Central memory CD8-positive, alpha-beta T cell (primary cell): ENCODE measurements around the gene C18orf32.
"Not testable (repeated sequence)": the region's sequence is repeated elsewhere in the genome, so short reads cannot be mapped to it uniquely, and the experiment has no call there.

Source experiments
- ATAC-seq: fragments of 150-1000 bp; cut with Tn5 transposase; replicated peaks from 2 replicates; pipeline ENCODE4 v1.10.0; 2022; ENCODE audit warnings: mild to moderate bottlenecking, moderate FRiP score, moderate number of reproducible peaks; ENCODE audit not compliant: poor library complexity, severe bottlenecking; ENCODE audit errors: extremely low read depth
- DNase-seq, 2 donors: peaks; one replicate each; pipeline ENCODE4 v3.0.0; 2021; ENCODE audit warnings: low spot score in 2 of 2
- H3K27ac Mint-ChIP-seq: one replicate; pipeline ENCODE4 v1.8.0; 2022; ENCODE audit warnings: low read depth, mild to moderate bottlenecking, moderate library complexity, mixed read lengths
- H3K27me3 Mint-ChIP-seq: one replicate; pipeline ENCODE4 v1.8.0; 2022; ENCODE audit warnings: mixed read lengths
- H3K36me3 Mint-ChIP-seq: one replicate; pipeline ENCODE4 v1.8.0; 2022; ENCODE audit warnings: mild to moderate bottlenecking, moderate library complexity, mixed read lengths; ENCODE audit not compliant: insufficient read depth
- H3K4me1 Mint-ChIP-seq: one replicate; pipeline ENCODE4 v1.8.0; 2022; ENCODE audit warnings: mixed read lengths
- H3K4me3 Mint-ChIP-seq: one replicate; pipeline ENCODE4 v1.8.0; 2022; ENCODE audit warnings: mild to moderate bottlenecking, moderate library complexity, mixed read lengths
- H3K9me3 Mint-ChIP-seq: one replicate; pipeline ENCODE4 v1.8.0; 2022; ENCODE audit warnings: mixed read lengths

The C18orf32 gene

GRCh38 chr18:49486953-49487710, at the start of gene C18orf32:
Gene C18orf32, minus strand, starts transcription at chr18:49487234. Its CDS starts 3,486 bp downstream, at chr18:49483748.
- Mint-ChIP-seq H3K4me3 (peak within 1 kb of the TSS; percentile 93), H3K9me3 (no peaks in the 10 kb centered on the region), H3K27me3 (no peaks in the 10 kb centered on the region), H3K4me1 (peaks cover 74% of the 10 kb centered on the region), H3K36me3 (peaks cover 72% of the 10 kb centered on the region), H3K27ac (peak within 1 kb of the TSS; percentile 97)
- ATAC-seq (peak; percentile 87), DNase-seq (peak; percentile 90)

GRCh38 chr18:49534846-49535601, 48.0 kb upstream of the C18orf32 start:
- Mint-ChIP-seq H3K27ac (no peak overlapping the region), H3K9me3 (no peaks in the 10 kb centered on the region), H3K27me3 (peaks cover 7% of the 10 kb centered on the region), H3K4me3 (no peak overlapping the region), H3K36me3 (no peaks in the 10 kb centered on the region), H3K4me1 (no peaks in the 10 kb centered on the region)
- DNase-seq (no peak), ATAC-seq (no peak)

GRCh38 chr18:49531678-49532153, 44.7 kb upstream of the C18orf32 start:
- no peaks in the 10 kb centered on the region for H3K9me3 Mint-ChIP-seq

GRCh38 chr18:49529596-49529995, 42.6 kb upstream of the C18orf32 start:
- no peaks in the 10 kb centered on the region for H3K9me3 Mint-ChIP-seq
- no peak overlapping the region for H3K4me3 Mint-ChIP-seq
- peaks cover 30% of the 10 kb centered on the region for H3K27me3 Mint-ChIP-seq

More at GRCh38 chr18:49531678-49532153, 44.7 kb upstream of the C18orf32 start:
- ATAC-seq = no peak
- H3K27ac Mint-ChIP-seq = no peak overlapping the region
- H3K36me3 Mint-ChIP-seq = no peaks in the 10 kb centered on the region
- H3K27me3 Mint-ChIP-seq = peaks cover 30% of the 10 kb centered on the region
- H3K4me3 Mint-ChIP-seq = no peak overlapping the region
- no peaks in the 10 kb centered on the region for H3K4me1 Mint-ChIP-seq
- no peak for DNase-seq

GRCh38 chr18:49527631-49528327, 40.7 kb upstream of the C18orf32 start:
- ATAC-seq (no peak), DNase-seq (no peak)
- Mint-ChIP-seq H3K27ac (no peak overlapping the region), H3K4me1 (no peaks in the 10 kb centered on the region), H3K4me3 (no peak overlapping the region), H3K27me3 (peaks cover 30% of the 10 kb centered on the region), H3K36me3 (no peaks in the 10 kb centered on the region), H3K9me3 (no peaks in the 10 kb centered on the region)

More at GRCh38 chr18:49529596-49529995, 42.6 kb upstream of the C18orf32 start:
- H3K4me1 Mint-ChIP-seq = no peaks in the 10 kb centered on the region
- no peaks in the 10 kb centered on the region for H3K36me3 Mint-ChIP-seq
- ATAC-seq (no peak), DNase-seq (no peak)
- no peak overlapping the region for H3K27ac Mint-ChIP-seq

GRCh38 chr18:49525981-49526380, 38.9 kb upstream of the C18orf32 start:
- H3K27me3 Mint-ChIP-seq = peaks cover 30% of the 10 kb centered on the region
- H3K4me1 Mint-ChIP-seq = no peaks in the 10 kb centered on the region
- DNase-seq (no peak), ATAC-seq (no peak)
- no peak overlapping the region for H3K4me3 Mint-ChIP-seq
- no peaks in the 10 kb centered on the region for H3K36me3 Mint-ChIP-seq
- H3K27ac Mint-ChIP-seq = no peak overlapping the region
- no peaks in the 10 kb centered on the region for H3K9me3 Mint-ChIP-seq

- Mint-ChIP-seq H3K27me3 (peaks cover 22% of the 10 kb centered on the region), H3K36me3 (no peaks in the 10 kb centered on the region)
These were observed 37.9 kb upstream of the C18orf32 start for GRCh38 chr18:49524951-49525350.

GRCh38 chr18:49524349-49524748, 37.3 kb upstream of the C18orf32 start:
- H3K4me1 Mint-ChIP-seq = no peaks in the 10 kb centered on the region
- H3K27ac Mint-ChIP-seq = no peak overlapping the region
- peaks cover 16% of the 10 kb centered on the region for H3K27me3 Mint-ChIP-seq
- no peak for ATAC-seq
- no peak overlapping the region for H3K4me3 Mint-ChIP-seq
- H3K36me3 Mint-ChIP-seq = no peaks in the 10 kb centered on the region
- no peaks in the 10 kb centered on the region for H3K9me3 Mint-ChIP-seq
- DNase-seq = no peak

More at GRCh38 chr18:49524951-49525350, 37.9 kb upstream of the C18orf32 start:
- no peaks in the 10 kb centered on the region for H3K9me3 Mint-ChIP-seq
- no peak overlapping the region for H3K4me3 Mint-ChIP-seq
- DNase-seq (no peak), ATAC-seq (no peak)
- H3K4me1 Mint-ChIP-seq = no peaks in the 10 kb centered on the region
- H3K27ac Mint-ChIP-seq = no peak overlapping the region

GRCh38 chr18:49523580-49524093, 36.6 kb upstream of the C18orf32 start:
- not testable (repeated sequence) for H3K27me3 Mint-ChIP-seq, H3K27ac Mint-ChIP-seq, DNase-seq, H3K9me3 Mint-ChIP-seq, H3K36me3 Mint-ChIP-seq, ATAC-seq, H3K4me1 Mint-ChIP-seq, H3K4me3 Mint-ChIP-seq

GRCh38 chr18:49521216-49521835, 34.3 kb upstream of the C18orf32 start:
- DNase-seq (no peak), ATAC-seq (no peak)
- Mint-ChIP-seq H3K27ac (no peak overlapping the region), H3K9me3 (no peaks in the 10 kb centered on the region), H3K36me3 (no peaks in the 10 kb centered on the region), H3K4me1 (no peaks in the 10 kb centered on the region), H3K27me3 (no peaks in the 10 kb centered on the region), H3K4me3 (no peak overlapping the region)

GRCh38 chr18:49520661-49521145, 33.7 kb upstream of the C18orf32 start:
- DNase-seq (no peak), ATAC-seq (no peak)
- no peaks in the 10 kb centered on the region for H3K27me3 Mint-ChIP-seq
- H3K36me3 Mint-ChIP-seq = no peaks in the 10 kb centered on the region
- no peak overlapping the region for H3K4me3 Mint-ChIP-seq
- H3K27ac Mint-ChIP-seq = no peak overlapping the region
- no peaks in the 10 kb centered on the region for H3K9me3 Mint-ChIP-seq
- no peaks in the 10 kb centered on the region for H3K4me1 Mint-ChIP-seq
